GM12872 (cell line): ENCODE data around the gene DLG2.

Experiments
- CTCF ChIP-seq: IDR thresholded peaks from 3 replicates; pipeline ENCODE4 v1.5.1; 2011; ENCODE audit warnings: low read depth, mild to moderate bottlenecking, low read length, moderate library complexity; ENCODE audit not compliant: insufficient read depth

DLG2 gene

GRCh38 chr11:83881428-83881827 is 1745.7 kb downstream of the DLG2 start:
- TF ChIP-seq CTCF, result no peak

- TF ChIP-seq CTCF, result no peak
These were observed 1756.1 kb downstream of the DLG2 start for GRCh38 chr11:83871054-83871453.

- no peak for TF ChIP-seq CTCF
These were observed 1760.5 kb downstream of the DLG2 start for GRCh38 chr11:83866655-83867054.

- no peak for TF ChIP-seq CTCF
These were observed 1761.3 kb downstream of the DLG2 start for GRCh38 chr11:83865636-83866461.

GRCh38 chr11:83864412-83865057 is 1762.6 kb downstream of the DLG2 start:
- TF ChIP-seq CTCF, result no peak

- TF ChIP-seq CTCF, result no peak
These were observed 1763.9 kb downstream of the DLG2 start for GRCh38 chr11:83863272-83863671.

GRCh38 chr11:83862691-83863090 is 1764.5 kb downstream of the DLG2 start:
- TF ChIP-seq CTCF, result no peak
